GM12891 (cell line): ENCODE results near the gene ABHD17B.
"Not testable (repeated sequence)": the region's sequence is repeated elsewhere in the genome, so short reads cannot be mapped to it uniquely, and the experiment has no call there.

Experiments used
- DNase-seq: peaks from one replicate; pipeline ENCODE4 v3.0.0; 2011; ENCODE audit warnings: low spot score; ENCODE audit not compliant: insufficient read length
- FAIRE-seq: peaks from 2 replicates; lab custom pipeline; 2011; peaks lifted over from hg19 to GRCh38; lab: Jason Lieb, UNC
- PAX5 ChIP-seq: IDR thresholded peaks from 2 replicates; pipeline ENCODE4 v1.6.1; 2011; ENCODE audit warnings: low read length, moderate library complexity, mild to moderate bottlenecking; ENCODE audit not compliant: insufficient read depth, severe bottlenecking
- POLR2A ChIP-seq: IDR thresholded peaks from 2 replicates; pipeline ENCODE4 v1.6.1; 2011; ENCODE audit warnings: low read depth, low read length, control low read depth
- POLR2AphosphoS5 ChIP-seq: IDR thresholded peaks from 2 replicates; pipeline ENCODE4 v1.6.1; 2011; ENCODE audit warnings: low read depth, low read length, control low read depth
- POU2F2 ChIP-seq: IDR thresholded peaks from 2 replicates; pipeline ENCODE4 v1.6.1; 2011; ENCODE audit warnings: low read depth, mild to moderate bottlenecking, control low read depth, low read length, moderate library complexity
- SPI1 ChIP-seq: IDR thresholded peaks from 2 replicates; pipeline ENCODE4 v1.6.1; 2011; ENCODE audit warnings: low read depth, low read length, control low read depth
- TAF1 ChIP-seq: IDR thresholded peaks from 2 replicates; pipeline ENCODE4 v1.6.1; 2011; ENCODE audit warnings: low read depth, low read length, control low read depth

ABHD17B gene

DNA sequence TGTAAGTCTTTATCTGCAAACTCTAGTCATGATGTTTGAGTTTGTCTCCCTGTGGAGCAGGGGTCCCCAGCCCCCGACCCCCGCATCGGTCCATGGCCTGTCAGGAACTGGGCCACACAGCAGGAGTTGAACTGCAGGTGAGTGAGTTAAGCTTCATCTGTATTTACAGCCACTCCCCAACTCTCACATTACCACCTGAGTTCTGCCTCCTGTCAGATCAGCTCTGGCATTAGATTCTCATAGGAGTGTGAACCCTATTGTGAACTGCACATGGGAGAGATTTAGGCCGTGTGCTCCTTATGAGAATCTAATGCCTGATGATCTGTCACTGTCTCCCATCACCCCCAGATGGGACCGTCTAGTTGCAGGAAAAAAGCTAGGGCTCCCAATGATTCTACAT, 7.4 kb upstream of the ABHD17B start:
- DNase-seq (no peak), FAIRE-seq (no peak)
- TF ChIP-seq TAF1 (no peak), POLR2AphosphoS5 (no peak), SPI1 (no peak), PAX5 (no peak), POU2F2 (no peak), POLR2A (no peak)

DNA sequence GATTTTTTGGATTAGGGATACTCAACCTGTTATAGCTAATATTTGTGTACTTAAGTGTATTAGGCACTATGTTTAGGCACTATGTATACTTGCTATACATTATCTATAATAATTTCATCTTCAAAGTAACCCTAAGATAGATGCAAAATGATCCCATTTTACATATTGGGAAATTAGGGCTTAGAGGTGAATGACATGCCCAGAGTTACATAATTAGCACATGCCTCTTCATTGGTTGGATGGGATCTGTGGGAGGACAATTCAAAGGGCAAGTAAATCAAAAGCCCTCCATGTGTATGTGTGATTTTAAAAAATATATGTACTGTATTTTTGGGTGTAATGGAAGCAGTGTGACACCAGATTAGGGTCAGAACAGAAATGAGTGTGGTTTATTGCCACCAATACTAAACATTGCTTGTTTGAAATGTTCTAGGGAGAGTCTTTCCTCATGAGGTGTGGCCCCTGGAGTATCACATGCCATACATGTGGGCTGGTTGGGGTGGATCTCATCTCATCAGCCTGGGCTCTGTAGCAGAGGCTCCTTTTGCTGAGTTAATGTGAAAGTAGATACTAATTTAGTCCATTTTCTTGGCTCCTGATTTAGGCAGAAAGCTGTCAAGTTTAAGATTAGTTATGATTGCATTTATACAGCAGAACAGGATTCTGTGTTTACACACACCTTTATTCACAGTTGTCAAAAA, 6.0 kb upstream of the ABHD17B start:
- FAIRE-seq (peak; percentile 83), DNase-seq (no peak)
- TF ChIP-seq PAX5 = no peak

DNA sequence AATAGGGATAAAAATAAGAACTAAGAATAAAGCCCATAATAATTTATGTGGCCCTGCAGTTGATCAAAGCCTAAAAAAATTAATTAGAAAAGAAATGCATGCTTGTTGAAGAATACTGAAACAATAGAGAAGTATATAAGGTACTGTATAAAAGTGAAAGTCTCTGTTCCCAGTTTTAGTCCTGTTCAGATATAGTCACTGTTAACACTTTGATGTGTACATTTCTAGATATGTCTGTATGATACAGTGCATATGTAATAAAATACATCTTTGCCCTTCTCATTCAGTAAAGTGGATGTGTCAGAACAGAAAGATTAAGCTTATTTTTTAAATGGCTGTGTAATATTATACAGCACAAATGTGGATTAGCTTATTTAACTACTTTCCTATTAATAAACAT, 4.5 kb upstream of the ABHD17B start:
- DNase-seq (no peak), FAIRE-seq (no peak)
- TF ChIP-seq POLR2AphosphoS5 = no peak
- no peak for TF ChIP-seq SPI1
- no peak for TF ChIP-seq POLR2A
- TF ChIP-seq TAF1 = no peak
- no peak for TF ChIP-seq POU2F2
- no peak for TF ChIP-seq PAX5

DNA sequence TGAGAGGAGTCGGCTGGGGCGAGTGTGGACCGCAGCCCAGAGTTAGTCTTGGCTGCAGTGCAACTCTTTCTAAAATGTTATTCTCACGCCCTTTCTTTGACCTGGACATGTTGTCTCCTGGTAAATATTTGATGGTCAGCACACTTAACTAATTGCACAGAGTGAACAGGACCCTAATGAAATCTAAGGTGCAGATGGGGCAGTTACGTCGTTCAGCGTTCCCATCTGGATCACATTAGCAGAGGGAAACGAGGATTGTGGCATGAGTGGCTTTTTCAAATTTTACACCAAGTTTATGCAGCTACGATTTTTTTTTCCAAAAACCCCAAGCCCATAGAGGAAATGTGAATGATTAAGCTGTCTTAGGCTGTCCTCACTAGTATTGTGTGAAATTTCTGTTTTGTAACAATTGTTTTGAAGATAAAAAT, 929 bp upstream of the ABHD17B start:
- FAIRE-seq (no peak), DNase-seq (peak; percentile 3)
- no peak for TF ChIP-seq POLR2A
- TF ChIP-seq TAF1 = no peak
- no peak for TF ChIP-seq PAX5
- no peak for TF ChIP-seq POLR2AphosphoS5
- no peak for TF ChIP-seq POU2F2
- no peak; the same call in 1 of the 2 replicates for TF ChIP-seq SPI1

DNA sequence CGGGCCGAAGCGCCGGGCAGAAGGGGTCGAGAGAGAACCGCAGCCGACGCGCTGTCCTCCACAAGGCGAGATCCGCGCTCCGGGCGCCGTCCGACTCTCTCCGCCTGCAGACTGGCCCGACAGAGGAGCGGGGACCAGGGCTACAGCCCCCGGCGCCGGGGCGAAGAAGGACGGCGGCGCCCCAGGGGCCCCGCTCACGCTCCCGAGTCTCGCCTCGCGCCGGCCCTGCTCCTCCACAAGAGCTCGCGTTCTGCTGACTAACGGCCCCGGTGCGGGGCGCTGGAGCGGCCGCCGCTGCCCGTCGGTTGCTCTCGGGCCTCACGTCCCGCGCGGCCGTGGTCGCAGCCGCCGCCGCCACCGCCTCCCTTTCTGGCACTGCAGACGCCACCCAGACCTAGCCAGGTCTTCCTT, 338 bp downstream of the ABHD17B start:
- FAIRE-seq (no peak), DNase-seq (peak; percentile 25)
- TF ChIP-seq SPI1 = no peak
- no peak for TF ChIP-seq PAX5
- TF ChIP-seq POU2F2 = no peak
- TF ChIP-seq POLR2AphosphoS5 = no peak
- TF ChIP-seq TAF1 = no peak
- no peak for TF ChIP-seq POLR2A

DNA sequence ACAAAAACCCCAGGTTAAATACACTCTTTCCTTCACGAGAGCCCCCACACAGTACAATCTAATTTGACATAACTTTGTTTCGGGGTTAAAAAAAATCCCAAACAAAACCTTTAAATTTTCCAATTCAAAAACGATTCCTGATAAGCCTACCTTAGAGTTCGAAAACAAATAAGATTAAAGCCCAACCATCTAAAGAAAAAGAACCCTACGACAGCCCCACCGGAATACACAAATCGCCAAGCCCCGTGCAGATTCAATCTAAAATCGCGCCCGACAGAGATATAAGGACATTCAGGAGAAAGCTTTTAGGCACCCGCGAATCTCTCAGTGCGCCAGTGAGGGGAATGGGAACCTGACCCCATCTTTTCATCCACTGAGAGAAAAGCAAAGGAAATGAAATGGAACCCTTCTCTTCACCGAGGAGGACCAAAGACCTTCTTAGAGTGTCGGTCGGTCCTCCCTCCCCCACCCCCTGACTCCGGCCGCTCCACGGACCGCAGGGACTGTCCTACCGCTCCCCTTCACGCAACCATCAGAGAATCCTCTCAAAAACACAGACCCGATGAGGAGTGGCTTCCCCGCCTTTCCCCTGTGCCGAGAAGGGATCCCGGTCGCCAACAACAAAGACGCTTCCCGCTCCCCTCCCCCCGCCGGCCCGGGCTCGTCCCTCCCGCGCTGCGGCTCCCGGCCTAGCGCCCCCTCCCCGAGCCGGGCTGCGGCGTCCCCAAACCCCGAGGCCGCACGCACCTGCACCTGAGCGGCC, 925 bp downstream of the ABHD17B start:
- DNase-seq = peak; percentile 19
- TF ChIP-seq POLR2A = no peak
- no peak for TF ChIP-seq POLR2AphosphoS5
- no peak for FAIRE-seq

DNA sequence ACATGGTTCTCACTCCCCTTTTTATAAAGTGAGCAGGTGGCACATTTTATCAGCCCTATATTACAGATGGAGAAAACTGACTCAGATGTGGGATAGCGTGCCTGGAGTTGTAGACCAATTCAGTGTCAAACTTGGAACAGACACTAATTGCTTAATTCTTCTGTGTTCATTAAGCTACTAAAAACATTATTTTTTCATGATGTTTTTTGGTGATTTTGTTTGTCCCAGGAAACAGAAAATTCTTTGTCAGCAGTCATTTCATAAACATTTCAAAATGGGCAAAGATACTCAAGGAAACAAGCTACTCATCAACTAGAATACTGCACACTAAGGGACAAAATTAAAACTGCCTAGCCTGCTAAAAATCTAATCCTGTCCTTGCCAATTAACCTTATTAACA, 2.2 kb downstream of the ABHD17B start:
- no peak for TF ChIP-seq POLR2A
- FAIRE-seq (no peak), DNase-seq (no peak)

DNA sequence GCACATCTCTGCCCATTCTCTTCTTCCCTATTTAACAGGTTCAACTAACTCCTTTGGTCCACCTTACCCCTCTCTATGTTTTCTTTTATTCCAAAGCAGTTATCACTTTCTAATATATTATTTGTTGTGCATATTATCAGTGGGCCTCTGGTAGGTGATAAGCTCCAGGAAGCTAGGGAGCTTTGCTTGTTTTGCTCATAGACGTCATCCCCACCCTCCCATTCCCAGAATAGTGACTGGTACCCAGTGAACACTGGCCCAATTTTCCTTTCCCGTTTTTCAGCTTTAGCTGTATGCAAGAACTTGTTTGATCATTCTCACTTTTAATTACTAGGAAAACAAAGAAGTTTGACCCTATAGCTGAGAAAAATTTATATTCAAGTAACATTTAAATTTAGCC, 6.9 kb downstream of the ABHD17B start:
- DNase-seq (no peak), FAIRE-seq (no peak)
- TF ChIP-seq TAF1 (no peak), POLR2AphosphoS5 (no peak), POU2F2 (no peak), SPI1 (no peak), PAX5 (no peak), POLR2A (no peak)

DNA sequence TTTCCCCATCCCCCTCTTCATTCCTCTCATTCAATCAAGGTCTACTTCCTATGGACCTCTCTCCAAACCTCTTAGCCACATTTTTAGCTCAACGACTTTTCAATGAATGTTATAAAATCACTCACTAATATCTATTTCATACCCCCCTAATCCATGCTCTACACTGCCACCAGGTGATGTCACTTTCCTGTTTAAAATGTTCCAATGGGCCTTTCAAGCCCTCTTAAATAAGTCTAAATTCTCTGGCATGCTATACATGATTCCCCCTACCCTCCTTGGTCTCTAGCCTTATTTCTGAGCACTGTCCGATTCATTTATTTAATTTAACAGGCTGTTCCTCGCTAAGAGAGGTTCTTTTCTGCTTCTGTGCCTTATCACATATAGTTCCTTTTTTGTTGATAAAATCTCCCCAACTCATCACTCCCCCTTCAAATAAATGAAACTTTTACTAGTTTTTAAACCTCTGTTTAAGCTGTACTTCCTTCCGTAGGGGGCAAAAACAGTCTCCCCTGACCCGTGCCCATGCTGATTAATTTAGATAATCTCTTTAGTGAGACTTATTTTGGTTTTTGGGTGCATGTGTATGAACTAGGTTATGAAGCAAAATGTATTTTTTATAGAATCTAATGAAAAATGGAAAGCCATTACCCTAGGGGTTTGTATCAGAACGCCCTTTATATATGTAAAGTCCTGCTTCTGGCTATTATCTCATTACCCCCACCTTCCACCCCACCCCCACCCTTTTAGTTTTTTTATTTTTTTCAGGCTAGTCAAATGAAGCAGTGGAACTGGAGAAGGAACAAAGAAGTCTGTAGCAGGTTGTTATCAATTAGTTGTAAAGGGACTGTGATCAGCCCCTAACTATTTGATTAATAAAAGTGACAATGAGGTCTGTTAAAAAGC, 9.0 kb downstream of the ABHD17B start:
- FAIRE-seq = peak; percentile 9
- TF ChIP-seq POLR2AphosphoS5 (no peak), TAF1 (no peak), PAX5 (no peak)
- DNase-seq = no peak

DNA sequence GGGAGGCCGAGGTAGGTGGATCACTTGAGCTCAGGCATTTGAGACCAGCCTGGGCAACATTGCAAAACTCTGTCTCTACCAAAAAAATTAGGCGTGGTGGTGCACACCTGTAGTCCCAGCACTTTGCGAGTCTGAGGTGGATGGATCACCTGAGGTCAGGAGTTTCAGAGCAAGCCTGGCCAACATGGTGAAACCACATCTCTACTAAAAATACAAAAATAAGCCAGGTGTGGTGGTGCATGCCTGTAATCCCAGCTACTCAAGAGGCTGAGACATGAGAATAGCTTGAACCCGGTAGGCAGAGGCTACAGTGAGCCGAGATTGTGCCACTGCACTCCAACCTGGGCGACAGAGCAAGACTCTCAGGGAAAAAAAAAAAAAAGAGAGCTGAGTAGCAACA, 12.2 kb downstream of the ABHD17B start:
- DNase-seq = not testable (repeated sequence)
- FAIRE-seq = peak; percentile 83
